ENCODE results near the gene IGLL5. TPM values are rescaled to one million over a fixed set of nuclear protein-coding genes. Genes with fewer than 3 reads are reported as not detected.
"Not testable (repeated sequence)": the region's sequence is repeated elsewhere in the genome, so short reads cannot be mapped to it uniquely, and the experiment has no call there.

The IGLL5 gene
- polyA plus RNA-seq, 6 donors from 2014 or later: 233 to 640 (median 475) TPM

DNA sequence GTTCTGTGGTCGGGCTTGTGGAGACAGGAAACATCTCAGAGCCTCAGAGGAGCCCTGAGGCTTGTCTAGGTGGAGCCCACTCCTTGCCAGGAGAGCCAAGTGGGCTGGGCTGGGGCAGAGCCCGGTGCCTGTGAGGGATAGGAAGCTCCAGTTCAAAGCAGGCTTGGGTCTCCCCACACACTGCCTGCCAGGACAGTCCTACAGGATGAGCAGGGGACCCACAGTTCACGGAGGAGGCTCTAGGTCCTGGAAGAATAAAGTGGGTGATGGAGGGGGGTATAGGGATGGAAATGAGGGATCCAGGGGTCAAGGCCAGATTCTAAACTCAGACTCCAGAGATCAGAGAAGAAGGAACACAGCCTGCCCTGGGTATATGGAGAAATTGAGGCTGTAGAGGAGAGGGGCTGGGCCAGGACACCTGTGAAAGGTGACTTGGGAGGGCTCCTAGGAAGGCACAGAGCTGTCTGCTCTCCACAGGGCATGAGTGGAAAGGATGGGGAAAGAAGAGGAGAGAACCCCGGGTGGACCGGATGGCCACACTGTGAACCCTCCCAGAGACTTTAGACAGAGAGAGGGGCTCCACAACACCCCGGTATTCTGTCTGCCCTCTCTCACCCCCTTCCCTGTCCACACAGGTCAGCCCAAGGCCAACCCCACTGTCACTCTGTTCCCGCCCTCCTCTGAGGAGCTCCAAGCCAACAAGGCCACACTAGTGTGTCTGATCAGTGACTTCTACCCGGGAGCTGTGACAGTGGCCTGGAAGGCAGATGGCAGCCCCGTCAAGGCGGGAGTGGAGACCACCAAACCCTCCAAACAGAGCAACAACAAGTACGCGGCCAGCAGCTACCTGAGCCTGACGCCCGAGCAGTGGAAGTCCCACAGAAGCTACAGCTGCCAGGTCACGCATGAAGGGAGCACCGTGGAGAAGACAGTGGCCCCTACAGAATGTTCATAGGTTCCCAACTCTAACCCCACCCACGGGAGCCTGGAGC is 7.4 kb downstream of the IGLL5 start:
- peak; percentile 49 to 54 for ATAC-seq (ENCODE audit: low read depth in 2 of 2)

GRCh38 chr22:22895776-22896445 is 8.3 kb downstream of the IGLL5 start:
- H3K4me1 Mint-ChIP-seq: peaks cover 72 to 82% (median 76%) of the 10 kb centered on the region in 3 donors
- no peak for DNase-seq
- H3K9me3 Mint-ChIP-seq: peaks cover 0 to 2% (median 0%) of the 10 kb centered on the region in 7 donors
- H3K27ac Mint-ChIP-seq: peak overlapping the region; percentile 58 to 95 (median 91)
- peak overlapping the region; percentile 81 to 100 (median 98) for H3K4me3 Mint-ChIP-seq
- ATAC-seq (ENCODE audit: low read depth in 2 of 2): no peak
- no peaks in the 10 kb centered on the region for H3K27me3 Mint-ChIP-seq
- peaks cover 23 to 43% of the 10 kb centered on the region in 2 donors for H3K36me3 Mint-ChIP-seq

More for the DNA sequence above, 7.4 kb downstream of the IGLL5 start:
- Mint-ChIP-seq H3K4me1 (peaks cover 68 to 82% (median 78%) of the 10 kb centered on the region in 3 donors), H3K27ac (peak overlapping the region; percentile 58 to 98 (median 94)), H3K36me3 (peaks cover 23 to 43% of the 10 kb centered on the region in 2 donors), H3K9me3 (peaks cover 0 to 2% (median 0%) of the 10 kb centered on the region in 7 donors), H3K27me3 (no peaks in the 10 kb centered on the region), H3K4me3 (peak overlapping the region; percentile 81 to 100 (median 98))
- DNase-seq: no peak

- ATAC-seq (ENCODE audit: low read depth in 2 of 2): no peak
- no peak for DNase-seq
- Mint-ChIP-seq H3K9me3 (peaks cover 0 to 2% (median 0%) of the 10 kb centered on the region in 7 donors), H3K27me3 (no peaks in the 10 kb centered on the region), H3K36me3 (peaks cover 23 to 36% of the 10 kb centered on the region in 2 donors), H3K4me1 (peaks cover 75 to 89% (median 79%) of the 10 kb centered on the region in 3 donors), H3K4me3 (peak overlapping the region; percentile 5 to 100 (median 95)), H3K27ac (peak overlapping the region in 5 of 6 donors; percentile 53 to 87 (median 71))
Measured at GRCh38 chr22:22896601-22897000, 9.0 kb downstream of the IGLL5 start.

DNA sequence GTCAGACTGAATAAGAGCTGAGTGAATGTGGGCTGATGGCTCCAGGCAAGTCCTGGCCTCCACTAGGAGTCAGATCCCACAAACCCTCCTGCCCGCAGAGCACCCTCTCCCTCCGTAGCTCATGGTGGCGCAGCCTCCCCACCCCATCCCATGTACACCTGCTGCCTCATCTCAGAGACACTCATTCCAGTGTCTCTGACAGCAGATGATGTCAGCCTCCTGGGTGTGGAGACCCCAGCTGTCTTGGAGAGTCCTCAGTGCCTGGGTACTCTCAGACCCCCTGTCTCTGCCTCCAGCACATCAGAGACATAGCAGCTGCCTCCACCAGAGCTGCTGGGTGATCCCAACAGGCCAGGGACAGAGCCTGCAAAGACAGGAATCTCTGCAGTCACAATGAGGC is 9.5 kb downstream of the IGLL5 start:
- no peaks in the 10 kb centered on the region for H3K27me3 Mint-ChIP-seq
- H3K4me1 Mint-ChIP-seq: peaks cover 77 to 91% (median 83%) of the 10 kb centered on the region in 3 donors
- ATAC-seq (ENCODE audit: low read depth in 2 of 2) (no peak), DNase-seq (no peak)
- H3K4me3 Mint-ChIP-seq: peak overlapping the region; percentile 10 to 100 (median 89)
- H3K27ac Mint-ChIP-seq: peak overlapping the region in 4 of 6 donors; percentile 71 to 89 (median 86)
- peaks cover 23 to 35% of the 10 kb centered on the region in 2 donors for H3K36me3 Mint-ChIP-seq
- H3K9me3 Mint-ChIP-seq: peaks cover 0 to 2% (median 0%) of the 10 kb centered on the region in 7 donors

GRCh38 chr22:22897947-22898346 is 10.3 kb downstream of the IGLL5 start:
- Mint-ChIP-seq H3K36me3 (peaks cover 18 to 27% of the 10 kb centered on the region in 2 donors), H3K9me3 (peaks cover 0 to under 1% (median 0%) of the 10 kb centered on the region in 7 donors), H3K4me1 (peaks cover 77 to 91% (median 83%) of the 10 kb centered on the region in 3 donors), H3K4me3 (peak overlapping the region in 7 of 8 donors; percentile 53 to 100 (median 73)), H3K27ac (peak overlapping the region in 4 of 6 donors; percentile 65 to 93 (median 88)), H3K27me3 (no peaks in the 10 kb centered on the region)
- DNase-seq (no peak), ATAC-seq (ENCODE audit: low read depth in 2 of 2) (no peak)

- Mint-ChIP-seq H3K27ac (peak overlapping the region in 5 of 6 donors; percentile 65 to 93 (median 87)), H3K36me3 (peaks cover 16 to 24% of the 10 kb centered on the region in 2 donors), H3K4me1 (peaks cover 79 to 91% (median 83%) of the 10 kb centered on the region in 3 donors), H3K4me3 (peak overlapping the region; percentile 53 to 100 (median 70))
- not testable (repeated sequence) for ATAC-seq (ENCODE audit: low read depth in 2 of 2); H3K9me3 Mint-ChIP-seq; H3K27me3 Mint-ChIP-seq; DNase-seq
Measured at GRCh38 chr22:22898411-22898950, 10.9 kb downstream of the IGLL5 start.

DNA sequence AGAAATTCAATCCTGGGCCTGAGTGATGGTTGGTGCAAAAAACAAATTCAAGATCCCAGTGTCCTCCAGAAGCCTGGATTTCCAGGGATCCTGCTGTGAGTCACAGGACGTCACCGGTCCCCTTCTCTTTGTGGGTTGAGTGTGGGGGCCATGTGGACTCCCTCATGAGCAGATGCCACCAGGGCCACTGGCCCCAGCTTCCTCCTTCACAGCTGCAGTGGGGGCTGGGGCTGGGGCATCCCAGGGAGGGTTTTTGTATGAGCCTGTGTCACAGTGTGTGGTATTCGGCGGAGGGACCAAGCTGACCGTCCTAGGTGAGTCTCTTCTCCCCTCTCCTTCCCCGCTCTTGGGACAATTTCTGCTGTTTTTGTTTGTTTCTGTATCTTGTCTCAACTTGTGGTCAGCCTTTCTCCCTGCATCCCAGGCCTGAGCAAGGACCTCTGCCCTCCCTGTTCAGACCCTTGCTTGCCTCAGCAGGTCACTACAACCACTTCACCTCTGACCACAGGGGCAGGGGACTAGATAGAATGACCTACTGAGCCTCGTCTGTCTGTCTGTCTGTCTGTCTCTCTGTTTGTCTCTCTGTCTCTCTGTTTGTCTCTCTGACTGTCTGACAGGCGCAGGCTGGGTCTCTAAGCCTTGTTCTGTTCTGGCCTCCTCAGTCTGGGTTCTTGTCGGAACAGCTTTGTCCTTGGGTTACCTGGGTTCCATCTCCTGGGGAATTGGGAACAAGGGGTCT is 11.9 kb downstream of the IGLL5 start:
- not testable (repeated sequence) for DNase-seq, H3K27me3 Mint-ChIP-seq, H3K9me3 Mint-ChIP-seq
- ATAC-seq (ENCODE audit: low read depth in 2 of 2): peak in 1 of 2 donors; percentile 62
- Mint-ChIP-seq H3K4me1 (peaks cover 76 to 91% (median 83%) of the 10 kb centered on the region in 3 donors), H3K36me3 (peaks cover 16 to 24% of the 10 kb centered on the region in 2 donors), H3K27ac (peak overlapping the region in 4 of 6 donors; percentile 85 to 97 (median 87)), H3K4me3 (peak overlapping the region; percentile 34 to 100 (median 82))

DNA sequence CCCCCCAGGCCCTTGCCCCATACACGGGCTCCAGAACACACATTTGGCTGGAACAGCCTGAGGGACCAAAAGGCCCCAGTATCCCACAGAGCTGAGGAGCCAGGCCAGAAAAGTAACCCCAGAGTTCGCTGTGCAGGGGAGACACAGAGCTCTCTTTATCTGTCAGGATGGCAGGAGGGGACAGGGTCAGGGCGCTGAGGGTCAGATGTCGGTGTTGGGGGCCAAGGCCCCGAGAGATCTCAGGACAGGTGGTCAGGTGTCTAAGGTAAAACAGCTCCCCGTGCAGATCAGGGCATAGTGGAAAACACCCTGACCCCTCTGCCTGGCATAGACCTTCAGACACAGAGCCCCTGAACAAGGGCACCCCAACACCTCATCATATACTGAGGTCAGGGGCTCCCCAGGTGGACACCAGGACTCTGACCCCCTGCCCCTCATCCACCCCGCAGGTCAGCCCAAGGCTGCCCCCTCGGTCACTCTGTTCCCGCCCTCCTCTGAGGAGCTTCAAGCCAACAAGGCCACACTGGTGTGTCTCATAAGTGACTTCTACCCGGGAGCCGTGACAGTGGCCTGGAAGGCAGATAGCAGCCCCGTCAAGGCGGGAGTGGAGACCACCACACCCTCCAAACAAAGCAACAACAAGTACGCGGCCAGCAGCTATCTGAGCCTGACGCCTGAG is 13.1 kb downstream of the IGLL5 start:
- Mint-ChIP-seq H3K36me3 (peaks cover 13% of the 10 kb centered on the region in 2 donors), H3K4me1 (peaks cover 70 to 87% (median 81%) of the 10 kb centered on the region in 3 donors), H3K4me3 (peak overlapping the region; percentile 60 to 93 (median 84)), H3K27ac (peak overlapping the region; percentile 53 to 95 (median 86))
- H3K27me3 Mint-ChIP-seq; DNase-seq; H3K9me3 Mint-ChIP-seq; ATAC-seq (ENCODE audit: low read depth in 2 of 2): not testable (repeated sequence)

- H3K27me3 Mint-ChIP-seq: no peaks in the 10 kb centered on the region
- H3K4me3 Mint-ChIP-seq: peak overlapping the region; percentile 60 to 93 (median 84)
- DNase-seq (no peak), ATAC-seq (ENCODE audit: low read depth in 2 of 2) (no peak)
- peaks cover 5 to 7% of the 10 kb centered on the region in 2 donors for H3K36me3 Mint-ChIP-seq
- peaks cover 61 to 79% (median 73%) of the 10 kb centered on the region in 3 donors for H3K4me1 Mint-ChIP-seq
- peak overlapping the region; percentile 77 to 95 (median 86) for H3K27ac Mint-ChIP-seq
- H3K9me3 Mint-ChIP-seq: no peaks in the 10 kb centered on the region
Measured at GRCh38 chr22:22901578-22902218, 14.1 kb downstream of the IGLL5 start.

GRCh38 chr22:22902247-22903001 is 14.8 kb downstream of the IGLL5 start:
- H3K27me3 Mint-ChIP-seq: no peaks in the 10 kb centered on the region

GRCh38 chr22:22903355-22903777 is 15.8 kb downstream of the IGLL5 start:
- Mint-ChIP-seq H3K27me3 (no peaks in the 10 kb centered on the region), H3K4me3 (peak overlapping the region; percentile 71 to 93 (median 82)), H3K36me3 (peaks cover 0 to 8% of the 10 kb centered on the region in 2 donors), H3K9me3 (no peaks in the 10 kb centered on the region), H3K4me1 (peaks cover 62 to 79% (median 73%) of the 10 kb centered on the region in 3 donors), H3K27ac (peak overlapping the region; percentile 77 to 95 (median 92))
- ATAC-seq (ENCODE audit: low read depth in 2 of 2) (no peak), DNase-seq (no peak)

More at GRCh38 chr22:22902247-22903001, 14.8 kb downstream of the IGLL5 start:
- Mint-ChIP-seq H3K9me3 (no peaks in the 10 kb centered on the region), H3K27ac (peak overlapping the region; percentile 77 to 97 (median 94)), H3K4me3 (peak overlapping the region; percentile 58 to 93 (median 82)), H3K36me3 (peaks cover 5 to 8% of the 10 kb centered on the region in 2 donors), H3K4me1 (peaks cover 62 to 79% (median 73%) of the 10 kb centered on the region in 3 donors)
- ATAC-seq (ENCODE audit: low read depth in 2 of 2) (no peak), DNase-seq (no peak)
